ENCODE measurements around the gene KMT5C.
A peak's percentile ranks its signal among the peaks of the same experiment; 100 is the strongest.

Gene KMT5C

DNA sequence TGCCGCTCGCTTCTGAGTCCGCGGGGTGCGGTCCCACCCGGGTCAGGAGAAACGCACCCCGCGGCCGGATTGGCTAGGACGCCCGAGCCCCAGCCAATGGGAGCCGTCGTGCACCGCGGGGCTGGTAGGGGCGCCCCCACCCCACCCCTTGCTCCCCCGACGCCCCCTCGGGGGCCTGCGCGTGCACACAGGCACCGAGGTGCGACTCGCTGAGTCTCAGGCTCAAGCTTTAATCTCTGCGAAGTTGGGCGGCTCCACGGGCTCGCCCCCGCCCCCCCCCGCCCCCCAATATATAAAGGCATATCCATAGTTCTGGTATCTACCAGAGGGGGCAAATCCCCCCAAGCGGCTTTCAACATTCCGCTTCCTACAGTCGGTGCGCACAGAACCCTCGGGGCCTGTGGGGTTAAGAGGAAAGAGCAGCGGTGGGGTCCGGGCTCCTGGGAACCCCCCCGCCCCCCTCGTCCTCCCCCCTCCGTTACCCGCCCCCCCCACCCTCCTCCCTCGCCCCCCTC lies 15.1 kb downstream of the KMT5C start, which contains the start of gene COX6B2:
COX6B2 (minus strand) TSS at position 22 of the 515 bp plus-strand sequence. CDS start 198 bp downstream, outside the sequence.
- H3K36me3 ChIP-seq (ENCODE audit: control insufficient read depth, insufficient read depth, low read length), result no peaks in the 10 kb centered on the region
- peaks cover 3% of the 10 kb centered on the region for H3K4me1 ChIP-seq (ENCODE audit: control insufficient read depth, insufficient read depth, low read length)
- no peak within 1 kb of the TSS for H3K9ac ChIP-seq (ENCODE audit: low read length)
- H3K27me3 ChIP-seq (ENCODE audit: control insufficient read depth, insufficient read depth, low read length), result peaks cover 27% of the 10 kb centered on the region
- no peak within 1 kb of the TSS for H3K27ac ChIP-seq (ENCODE audit: low read depth, low read length)
- peak within 1 kb of the TSS; percentile 54 for H3K4me3 ChIP-seq (ENCODE audit: low read length)

DNA sequence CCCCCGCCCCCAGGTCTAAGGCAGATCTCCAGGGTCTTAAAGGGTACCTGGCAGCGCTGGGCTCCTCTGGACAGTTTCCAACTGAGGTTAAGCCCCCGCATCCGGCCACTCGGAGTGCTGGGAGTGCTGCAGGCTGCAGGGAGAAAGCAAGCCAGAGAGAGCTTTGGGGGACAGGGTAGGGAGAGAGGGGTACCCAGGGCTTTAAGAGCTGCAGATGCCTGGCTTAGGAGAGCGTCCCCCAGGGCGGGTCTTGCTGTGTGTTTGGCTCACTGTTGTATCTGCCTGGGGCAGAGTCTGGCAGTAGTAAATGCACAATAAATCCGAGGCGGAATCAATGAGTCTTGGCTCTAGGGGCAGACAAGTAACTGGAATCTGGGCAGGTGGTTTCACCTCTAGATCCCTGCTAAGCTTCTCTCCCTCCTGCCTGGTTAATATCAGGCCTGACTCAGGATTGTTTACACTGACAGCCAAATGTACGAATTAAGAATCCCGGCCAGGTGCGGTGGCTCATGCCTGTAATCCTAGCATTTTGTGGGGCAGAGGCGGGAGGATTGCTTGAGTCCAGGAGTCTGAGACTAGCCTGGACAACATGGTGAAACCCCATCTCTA lies 15.6 kb downstream of the KMT5C start:
- Histone ChIP-seq H3K9ac (ENCODE audit: low read length) (no peak overlapping the region), H3K27ac (ENCODE audit: low read depth, low read length) (no peak overlapping the region), H3K4me3 (ENCODE audit: low read length) (no peak overlapping the region), H3K36me3 (ENCODE audit: control insufficient read depth, insufficient read depth, low read length) (no peaks in the 10 kb centered on the region), H3K27me3 (ENCODE audit: control insufficient read depth, insufficient read depth, low read length) (peaks cover 27% of the 10 kb centered on the region), H3K4me1 (ENCODE audit: control insufficient read depth, insufficient read depth, low read length) (peaks cover 3% of the 10 kb centered on the region)

DNA sequence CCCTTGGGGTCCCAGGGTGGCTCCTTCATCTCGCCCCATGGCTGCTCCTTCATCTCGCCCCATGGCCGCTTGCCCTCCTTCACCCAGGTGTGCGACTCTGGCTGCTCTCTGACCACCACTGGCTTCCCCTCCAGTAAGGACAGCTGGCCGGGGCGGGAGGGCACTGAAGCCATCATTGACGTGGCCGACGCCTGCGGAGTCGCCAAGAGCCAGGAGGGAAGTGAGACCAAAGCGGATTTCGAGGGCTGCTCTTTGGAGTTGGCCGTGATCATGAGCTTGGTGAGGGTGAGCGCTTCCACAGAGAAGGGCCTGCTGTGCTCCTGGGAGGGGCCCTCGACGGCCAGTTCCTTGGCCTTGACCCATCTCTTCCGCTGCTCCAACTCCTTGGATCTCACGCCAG lies 18.8 kb downstream of the KMT5C start:
- no peak overlapping the region for H3K4me3 ChIP-seq (ENCODE audit: low read length)
- H3K36me3 ChIP-seq (ENCODE audit: control insufficient read depth, insufficient read depth, low read length), result no peaks in the 10 kb centered on the region
- peaks cover under 1% of the 10 kb centered on the region for H3K4me1 ChIP-seq (ENCODE audit: control insufficient read depth, insufficient read depth, low read length)
- no peak overlapping the region for H3K9ac ChIP-seq (ENCODE audit: low read length)
- peaks cover 5% of the 10 kb centered on the region for H3K27me3 ChIP-seq (ENCODE audit: control insufficient read depth, insufficient read depth, low read length)
- no peak overlapping the region for H3K27ac ChIP-seq (ENCODE audit: low read depth, low read length)

DNA sequence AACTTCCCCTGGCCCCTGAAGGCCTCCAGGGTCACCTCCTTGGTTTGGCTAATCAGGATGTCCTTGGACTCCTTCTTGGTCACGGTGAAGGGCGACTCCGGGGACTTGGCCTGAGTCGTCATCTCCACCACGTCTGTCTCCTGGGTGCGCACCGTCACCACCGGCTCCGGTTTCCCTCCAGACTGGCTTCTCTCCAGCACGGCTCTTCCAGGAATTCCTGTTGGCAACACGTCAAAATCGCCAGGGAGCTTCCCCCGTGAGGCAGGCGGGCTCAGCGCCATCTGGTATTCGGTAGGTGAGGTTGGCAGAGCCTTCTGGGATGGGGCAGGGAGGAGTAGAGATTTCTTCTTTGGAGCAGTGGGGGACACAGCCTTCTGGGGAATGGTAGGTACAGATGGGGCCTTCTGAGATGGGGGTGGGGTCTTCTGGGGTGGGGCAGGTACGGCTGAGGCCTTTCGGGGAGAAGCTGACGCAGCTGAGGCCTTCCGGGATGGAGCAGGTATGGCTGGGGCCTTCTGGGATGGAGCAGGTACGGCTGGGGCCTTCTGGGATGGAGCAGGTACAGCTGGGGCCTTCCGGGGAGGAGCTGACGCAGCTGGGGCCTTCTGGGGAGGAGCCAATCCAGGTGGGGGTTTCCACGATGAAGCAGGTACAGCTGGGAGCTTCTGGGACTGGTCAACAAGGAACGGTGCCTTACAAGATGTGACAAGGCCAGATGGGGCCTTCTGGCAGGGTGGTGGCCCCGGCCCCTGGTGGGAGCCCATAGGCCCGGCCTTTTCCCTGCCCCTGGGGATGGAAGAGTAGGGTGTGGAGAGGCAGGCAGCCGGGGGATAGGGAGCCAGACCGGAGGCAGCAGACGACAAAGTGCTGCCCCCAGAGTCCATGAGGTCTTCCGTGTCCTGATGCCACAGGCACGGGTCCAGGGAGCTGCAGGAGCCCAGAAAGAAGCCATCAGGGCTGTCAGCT lies 19.6 kb downstream of the KMT5C start:
- Histone ChIP-seq H3K27me3 (ENCODE audit: control insufficient read depth, insufficient read depth, low read length) (peaks cover 5% of the 10 kb centered on the region), H3K4me1 (ENCODE audit: control insufficient read depth, insufficient read depth, low read length) (no peaks in the 10 kb centered on the region), H3K27ac (ENCODE audit: low read depth, low read length) (no peak overlapping the region), H3K4me3 (ENCODE audit: low read length) (no peak overlapping the region), H3K9ac (ENCODE audit: low read length) (no peak overlapping the region), H3K36me3 (ENCODE audit: control insufficient read depth, insufficient read depth, low read length) (no peaks in the 10 kb centered on the region)

DNA sequence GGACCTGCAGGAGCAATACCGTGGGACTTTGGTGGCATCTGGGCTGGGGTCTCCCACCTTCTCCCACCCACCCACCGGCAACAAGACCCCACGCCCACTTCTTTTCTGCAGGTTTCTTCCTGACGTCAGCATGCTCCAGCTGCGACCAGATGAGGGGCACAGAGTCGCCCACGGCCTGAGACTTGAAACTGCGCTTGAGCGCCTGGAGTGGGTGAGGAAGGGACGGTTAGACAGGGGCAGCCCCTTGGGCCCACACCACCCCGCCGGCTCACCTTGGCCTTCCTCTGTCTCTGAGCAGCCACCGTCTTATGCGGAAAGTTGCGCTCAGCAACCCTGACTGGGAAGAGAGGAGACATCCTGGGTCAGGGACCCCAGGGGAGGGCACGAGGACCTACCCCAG lies 21.2 kb downstream of the KMT5C start:
- no peak overlapping the region for H3K9ac ChIP-seq (ENCODE audit: low read length)
- peaks cover 3% of the 10 kb centered on the region for H3K27me3 ChIP-seq (ENCODE audit: control insufficient read depth, insufficient read depth, low read length)
- H3K4me3 ChIP-seq (ENCODE audit: low read length), result no peak overlapping the region
- no peaks in the 10 kb centered on the region for H3K4me1 ChIP-seq (ENCODE audit: control insufficient read depth, insufficient read depth, low read length)
- no peak overlapping the region for H3K27ac ChIP-seq (ENCODE audit: low read depth, low read length)
- no peaks in the 10 kb centered on the region for H3K36me3 ChIP-seq (ENCODE audit: control insufficient read depth, insufficient read depth, low read length)

DNA sequence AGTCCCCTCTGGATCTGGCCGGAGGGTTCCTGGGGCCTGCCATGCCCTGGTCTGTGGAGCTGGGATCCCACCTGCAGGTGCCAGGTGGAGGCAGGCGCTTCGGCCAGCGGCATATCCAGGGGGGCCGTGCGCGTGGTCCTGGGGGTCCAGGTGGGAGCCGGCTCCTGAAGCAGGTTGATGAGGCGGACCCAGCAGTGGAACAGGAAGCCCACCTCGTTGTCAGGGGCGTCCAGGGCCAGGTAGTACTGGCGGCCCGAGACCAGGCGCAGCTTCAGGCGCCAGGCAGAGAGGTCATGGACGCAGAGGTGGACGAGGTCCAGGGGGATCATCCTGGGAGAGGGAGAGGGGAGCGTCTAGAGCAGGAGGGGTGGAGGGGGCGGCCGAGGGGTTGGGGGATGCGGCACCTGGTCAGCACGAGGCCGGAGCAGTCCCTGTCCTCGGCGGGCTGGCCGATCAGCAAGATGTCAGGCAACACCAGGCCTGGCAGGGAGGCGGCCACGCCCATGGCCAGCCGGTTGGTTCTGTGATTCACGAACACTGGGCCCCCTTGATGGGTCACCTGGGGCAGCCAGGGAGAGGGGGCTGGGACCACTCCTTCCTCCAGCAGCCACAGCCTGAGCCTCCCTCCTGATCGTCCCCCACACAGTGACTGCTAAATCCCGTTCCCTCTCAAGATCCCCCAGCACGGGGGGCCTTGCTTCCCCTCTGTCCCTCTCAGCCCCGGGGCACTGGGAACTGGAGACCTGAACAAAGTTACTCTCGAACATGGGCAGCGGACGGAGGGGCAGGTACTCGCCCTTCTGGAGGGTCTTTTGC lies 22.7 kb downstream of the KMT5C start:
- Histone ChIP-seq H3K36me3 (ENCODE audit: control insufficient read depth, insufficient read depth, low read length) (no peaks in the 10 kb centered on the region), H3K27ac (ENCODE audit: low read depth, low read length) (no peak overlapping the region), H3K9ac (ENCODE audit: low read length) (no peak overlapping the region), H3K4me3 (ENCODE audit: low read length) (no peak overlapping the region), H3K4me1 (ENCODE audit: control insufficient read depth, insufficient read depth, low read length) (no peaks in the 10 kb centered on the region), H3K27me3 (ENCODE audit: control insufficient read depth, insufficient read depth, low read length) (peaks cover 2% of the 10 kb centered on the region)

DNA sequence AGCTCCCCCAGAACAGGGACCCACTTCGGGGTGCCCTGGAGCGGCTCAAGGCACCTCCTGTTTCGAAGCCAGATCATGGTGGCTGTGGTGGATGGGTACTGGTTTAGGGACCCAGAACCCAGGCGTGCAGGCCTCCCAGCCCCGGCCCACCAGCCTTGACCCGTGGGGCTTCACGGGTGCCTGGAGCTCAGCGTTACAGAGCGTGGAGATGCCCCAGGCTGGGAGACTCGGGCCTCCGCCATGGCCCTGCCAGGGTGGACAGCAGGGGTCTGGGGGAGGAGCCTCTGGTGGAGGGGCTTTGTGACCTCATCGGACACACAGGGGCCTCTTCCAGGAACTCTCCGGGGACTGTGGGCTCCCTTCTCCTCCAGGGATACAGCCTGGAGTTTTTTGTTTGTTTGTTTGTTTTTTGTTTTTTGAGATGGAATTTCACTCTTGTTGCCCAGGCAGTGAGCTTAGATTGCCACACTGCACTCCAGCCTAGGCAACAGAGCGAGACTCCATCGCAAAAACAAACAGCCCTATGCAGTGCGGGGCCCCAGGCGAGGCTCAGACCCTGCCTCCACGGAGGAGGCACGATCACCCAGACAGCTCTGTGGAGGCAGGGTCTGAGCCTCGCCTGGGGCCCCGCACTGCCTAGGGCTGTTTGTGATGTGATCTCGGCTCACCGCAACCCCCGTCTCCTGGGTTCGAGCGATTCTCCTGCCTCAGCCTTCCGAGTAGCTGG lies 23.5 kb downstream of the KMT5C start, which contains the start of gene GARIN5B:
GARIN5B (minus strand) TSS at position 271 of the 727 bp plus-strand sequence; CDS start at position 77, 194 bp downstream.
- no peak within 1 kb of the TSS for H3K27ac ChIP-seq (ENCODE audit: low read depth, low read length)
- no peak within 1 kb of the TSS for H3K9ac ChIP-seq (ENCODE audit: low read length)
- no peaks in the 10 kb centered on the region for H3K36me3 ChIP-seq (ENCODE audit: control insufficient read depth, insufficient read depth, low read length)
- no peak within 1 kb of the TSS for H3K4me3 ChIP-seq (ENCODE audit: low read length)
- peaks cover under 1% of the 10 kb centered on the region for H3K27me3 ChIP-seq (ENCODE audit: control insufficient read depth, insufficient read depth, low read length)
- H3K4me1 ChIP-seq (ENCODE audit: control insufficient read depth, insufficient read depth, low read length), result no peaks in the 10 kb centered on the region

DNA sequence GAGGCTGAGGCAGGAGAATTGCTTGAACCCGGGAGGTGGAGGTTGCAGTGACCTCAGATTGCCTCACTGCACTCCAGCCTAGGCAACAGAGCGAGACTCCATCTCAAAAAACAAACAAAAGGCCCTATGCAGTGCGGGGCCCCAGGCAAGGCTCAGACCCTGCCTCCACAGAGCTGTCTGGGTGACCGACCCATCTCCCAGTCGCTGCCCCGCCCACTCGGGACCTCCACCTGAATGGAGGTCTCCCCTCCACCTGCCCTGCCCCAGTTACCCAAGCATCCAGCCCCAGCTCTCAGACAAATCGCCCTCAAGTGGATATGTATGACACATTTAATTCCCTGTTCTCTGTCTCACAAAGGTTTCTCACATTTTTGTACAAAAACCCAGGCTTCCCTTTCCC lies 25.6 kb downstream of the KMT5C start:
- H3K9ac ChIP-seq (ENCODE audit: low read length), result no peak overlapping the region

DNA sequence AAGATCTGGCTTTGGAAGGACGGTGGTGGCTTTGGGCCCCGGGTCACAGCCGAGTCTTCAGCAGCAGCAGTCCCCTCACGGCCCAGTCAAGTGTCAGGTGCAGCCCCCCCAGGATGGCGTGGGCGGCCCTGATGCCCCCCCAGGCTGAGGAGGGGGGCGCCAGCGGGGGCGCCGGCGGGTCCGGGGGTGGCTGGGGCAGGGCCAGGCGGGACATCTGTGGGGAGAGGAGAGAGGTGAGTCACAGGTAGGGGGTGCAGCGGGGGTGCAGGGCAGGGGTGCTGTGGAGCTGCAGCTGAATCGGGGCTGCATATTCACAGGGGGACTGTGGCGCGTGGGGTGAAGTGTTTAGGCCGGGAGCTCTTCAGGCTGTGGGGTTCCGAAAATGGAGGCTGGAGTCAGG lies 26.3 kb downstream of the KMT5C start:
- no peak overlapping the region for H3K27ac ChIP-seq (ENCODE audit: low read depth, low read length)
- no peaks in the 10 kb centered on the region for H3K36me3 ChIP-seq (ENCODE audit: control insufficient read depth, insufficient read depth, low read length)
- H3K4me1 ChIP-seq (ENCODE audit: control insufficient read depth, insufficient read depth, low read length), result no peaks in the 10 kb centered on the region
- H3K9ac ChIP-seq (ENCODE audit: low read length), result no peak overlapping the region
- H3K27me3 ChIP-seq (ENCODE audit: control insufficient read depth, insufficient read depth, low read length), result peaks cover 23% of the 10 kb centered on the region
- H3K4me3 ChIP-seq (ENCODE audit: low read length), result no peak overlapping the region

More for the DNA sequence above, 25.6 kb downstream of the KMT5C start:
- H3K4me1 ChIP-seq (ENCODE audit: control insufficient read depth, insufficient read depth, low read length), result no peaks in the 10 kb centered on the region
- no peaks in the 10 kb centered on the region for H3K36me3 ChIP-seq (ENCODE audit: control insufficient read depth, insufficient read depth, low read length)
- no peak overlapping the region for H3K27ac ChIP-seq (ENCODE audit: low read depth, low read length)
- H3K4me3 ChIP-seq (ENCODE audit: low read length), result no peak overlapping the region
- peaks cover 19% of the 10 kb centered on the region for H3K27me3 ChIP-seq (ENCODE audit: control insufficient read depth, insufficient read depth, low read length)

DNA sequence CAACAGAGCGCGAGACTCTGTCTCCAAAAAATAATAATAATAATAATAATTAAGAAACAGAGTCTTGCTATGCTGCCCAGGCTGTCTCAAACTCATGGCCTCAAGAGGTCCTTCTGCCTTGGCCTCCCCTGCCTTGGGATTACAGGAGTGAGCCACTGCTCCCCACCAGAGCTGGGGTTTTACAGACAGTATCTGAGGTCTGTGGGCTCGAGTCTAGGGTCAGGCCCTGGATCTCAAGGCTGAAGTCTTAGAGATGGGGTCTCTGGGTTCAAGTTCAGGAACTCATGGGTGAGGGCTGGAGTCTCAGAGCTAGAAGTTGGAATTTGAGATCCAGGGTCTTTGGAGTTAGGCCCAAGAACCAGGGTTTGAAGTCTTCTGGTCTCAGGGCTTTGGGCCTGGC lies 27.1 kb downstream of the KMT5C start:
- no peak overlapping the region for H3K4me3 ChIP-seq (ENCODE audit: low read length)
- H3K27me3 ChIP-seq (ENCODE audit: control insufficient read depth, insufficient read depth, low read length), result peaks cover 26% of the 10 kb centered on the region
- H3K36me3 ChIP-seq (ENCODE audit: control insufficient read depth, insufficient read depth, low read length), result no peaks in the 10 kb centered on the region
- H3K9ac ChIP-seq (ENCODE audit: low read length), result no peak overlapping the region
- H3K27ac ChIP-seq (ENCODE audit: low read depth, low read length), result no peak overlapping the region
- no peaks in the 10 kb centered on the region for H3K4me1 ChIP-seq (ENCODE audit: control insufficient read depth, insufficient read depth, low read length)

DNA sequence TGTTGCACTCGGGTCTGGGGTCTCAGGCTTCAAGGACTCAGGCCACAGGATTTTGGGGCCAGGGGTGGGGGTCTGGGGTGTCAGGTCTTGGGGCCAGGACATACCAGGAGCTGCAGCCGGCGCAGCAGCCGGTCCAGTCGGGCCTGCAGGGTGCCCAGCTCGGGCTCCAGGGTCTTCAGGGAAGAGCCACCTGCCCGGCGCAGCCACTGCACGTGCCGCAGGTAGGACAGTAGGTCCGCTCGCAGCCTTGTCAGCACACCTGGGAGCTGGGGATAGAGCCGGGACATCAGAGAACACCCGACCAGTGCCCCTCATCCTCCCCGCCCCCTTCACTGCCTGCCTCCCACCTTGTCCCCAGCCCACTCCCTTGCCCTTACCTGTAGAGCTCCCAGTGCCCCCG lies 28.4 kb downstream of the KMT5C start:
- Histone ChIP-seq H3K27ac (ENCODE audit: low read depth, low read length) (no peak overlapping the region), H3K9ac (ENCODE audit: low read length) (no peak overlapping the region), H3K4me1 (ENCODE audit: control insufficient read depth, insufficient read depth, low read length) (no peaks in the 10 kb centered on the region), H3K4me3 (ENCODE audit: low read length) (no peak overlapping the region), H3K36me3 (ENCODE audit: control insufficient read depth, insufficient read depth, low read length) (no peaks in the 10 kb centered on the region), H3K27me3 (ENCODE audit: control insufficient read depth, insufficient read depth, low read length) (peaks cover 36% of the 10 kb centered on the region)

Measured in rectal smooth muscle tissue (tissue), 1 donor.